ENCODE measurements around the gene LIMS1. TPM values are rescaled to one million over a fixed set of nuclear protein-coding genes. Genes with fewer than 3 reads are reported as not detected.
"Not testable (repeated sequence)": the region's sequence is repeated elsewhere in the genome, so short reads cannot be mapped to it uniquely, and the experiment has no call there.

Gene LIMS1
- total RNA-seq, 1 experiment from 2014 or later, result 56.2 TPM

- TF ChIP-seq ZFX (IDR thresholded peaks at IDR 0.05) (peak; percentile 94), POLR2AphosphoS5 (IDR thresholded peaks at IDR 0.05; ENCODE audit: low read depth, low read length) (peak; percentile 97), ATF3 (IDR thresholded peaks at IDR 0.05) (no peak)
Observed at GRCh38 chr2:108719149-108720044, 185.1 kb downstream of the LIMS1 start, which contains the start of gene RANBP2 (continued).

DNA sequence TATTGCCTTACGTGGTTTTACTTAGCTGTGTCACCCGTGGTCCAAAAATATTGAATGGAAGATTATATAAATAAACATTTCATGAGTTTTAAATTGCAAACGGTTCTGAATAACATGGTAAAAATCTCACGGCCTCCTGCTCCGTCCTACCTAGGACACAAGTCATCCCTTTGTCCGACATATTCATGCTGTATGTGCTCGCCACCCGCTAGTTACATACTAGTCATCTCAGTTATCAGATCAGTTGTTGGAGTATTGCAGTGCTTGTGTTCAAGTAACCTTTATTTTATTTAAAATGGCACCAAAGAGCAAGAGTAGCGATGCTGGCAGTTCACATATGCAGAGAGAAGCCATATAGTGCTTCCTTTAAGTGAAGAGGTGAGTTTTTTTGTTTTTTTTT is 191.8 kb downstream of the LIMS1 start:
- BruUV-seq (replicated peaks); H3K9ac ChIP-seq (ENCODE audit: low read length); DNase-seq (ENCODE audit: low read depth, low spot score); H3K9me3 ChIP-seq (ENCODE audit: control insufficient read depth in 1 of 2, insufficient read depth in 1 of 2, low read depth in 1 of 2, low read length in 2 of 2); H3K27me3 ChIP-seq (ENCODE audit: insufficient read depth, low read length); H2AFZ ChIP-seq (ENCODE audit: low read depth, low read length, poor library complexity, severe bottlenecking); H3K4me3 ChIP-seq (replicated peaks in 1 of 2; ENCODE audit: low read depth in 1 of 2, low read length in 2 of 2); H3K36me3 ChIP-seq (ENCODE audit: control insufficient read depth in 1 of 2, insufficient read depth in 2 of 2, low read length in 2 of 2); POLR2A ChIA-PET; RAD21 ChIA-PET (ENCODE audit: low non-redundant PET in 1 of 2, low total read pairs in 2 of 2, uncharacterized antibody in 2 of 2, unreplicated experiment in 2 of 2); CTCF ChIA-PET; H4K20me1 ChIP-seq (ENCODE audit: insufficient read depth); H3K4me2 ChIP-seq (ENCODE audit: low read length); H3K9me2 ChIP-seq (ENCODE audit: insufficient read depth); intact Hi-C loops (cut with micrococcal nuclease); ATAC-seq; H3K4me1 ChIP-seq (ENCODE audit: control insufficient read depth in 1 of 2, insufficient read depth in 2 of 2, low read length in 2 of 2); H3K27ac ChIP-seq (ENCODE audit: low read depth, low read length): not testable (repeated sequence)
- H3K79me2 ChIP-seq (ENCODE audit: insufficient read depth, low read length), result peaks cover 83% of the 10 kb centered on the region

DNA sequence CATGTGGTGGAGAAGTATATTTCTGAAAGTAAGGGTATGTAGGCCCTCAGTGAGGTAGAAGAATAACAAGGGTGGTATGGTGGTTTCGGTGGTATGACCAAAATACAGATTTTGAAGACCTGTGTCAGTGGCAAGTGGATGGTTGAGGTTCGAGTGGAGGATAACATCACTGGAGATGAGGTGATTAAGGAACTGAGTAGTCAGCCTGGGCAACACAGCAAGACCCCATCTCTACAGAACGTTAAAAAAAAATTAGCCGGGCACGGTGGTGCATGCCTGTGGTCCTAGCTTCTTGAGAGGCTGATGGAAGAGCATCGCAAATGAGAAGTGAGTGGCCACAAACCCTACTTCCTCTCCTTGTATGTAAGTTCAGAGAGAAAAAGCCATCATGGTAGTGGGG is 200.4 kb downstream of the LIMS1 start:
- H4K20me1 ChIP-seq (ENCODE audit: insufficient read depth); H3K9ac ChIP-seq (ENCODE audit: low read length); CTCF ChIA-PET; H3K9me3 ChIP-seq (ENCODE audit: control insufficient read depth in 1 of 2, insufficient read depth in 1 of 2, low read depth in 1 of 2, low read length in 2 of 2); intact Hi-C loops (cut with micrococcal nuclease); DNase-seq (ENCODE audit: low read depth, low spot score); H3K4me3 ChIP-seq (replicated peaks in 1 of 2; ENCODE audit: low read depth in 1 of 2, low read length in 2 of 2); H3K4me1 ChIP-seq (ENCODE audit: control insufficient read depth in 1 of 2, insufficient read depth in 2 of 2, low read length in 2 of 2); H3K9me2 ChIP-seq (ENCODE audit: insufficient read depth); RAD21 ChIA-PET (ENCODE audit: low non-redundant PET in 1 of 2, low total read pairs in 2 of 2, uncharacterized antibody in 2 of 2, unreplicated experiment in 2 of 2); BruUV-seq (replicated peaks); ATAC-seq; H2AFZ ChIP-seq (ENCODE audit: low read depth, low read length, poor library complexity, severe bottlenecking); H3K4me2 ChIP-seq (ENCODE audit: low read length); POLR2A ChIA-PET; H3K27ac ChIP-seq (ENCODE audit: low read depth, low read length); H3K27me3 ChIP-seq (ENCODE audit: insufficient read depth, low read length); H3K36me3 ChIP-seq (ENCODE audit: control insufficient read depth in 1 of 2, insufficient read depth in 2 of 2, low read length in 2 of 2): not testable (repeated sequence)
- H3K79me2 ChIP-seq (ENCODE audit: insufficient read depth, low read length), result peaks cover 38% of the 10 kb centered on the region

Other genes starting within 250 kb of the LIMS1 start
- gene SULT1C2, start 245.6 kb upstream of the LIMS1 start, total RNA-seq (2021; ENCODE audit: unreplicated experiment), result 3.9 TPM
- not detected for gene SULT1C4, start 156.5 kb upstream of the LIMS1 start, total RNA-seq (2021; ENCODE audit: unreplicated experiment)
- gene GCC2, start 85.3 kb upstream of the LIMS1 start, total RNA-seq (2021; ENCODE audit: unreplicated experiment), result 28.2 TPM
- gene RANBP2, start 185.0 kb downstream of the LIMS1 start, total RNA-seq (2021; ENCODE audit: unreplicated experiment), result 69.5 TPM